Vagina (tissue), 2 donors: Measurements from ENCODE around the gene IGDCC3. TPM values are rescaled to one million over a fixed set of nuclear protein-coding genes. Genes with fewer than 3 reads are reported as not detected.

ENCODE experiments used
- DNase-seq, 2 donors: peaks; one replicate each; pipeline ENCODE4 v3.0.0-alpha.2; 2017; ENCODE audit errors: extremely low spot score in 2 of 2
- H3K27ac ChIP-seq: fragments of 200-600 bp; sonication (generic); one replicate; pipeline ENCODE4 v1.5.1; 2019
- H3K27me3 ChIP-seq: fragments of 200-600 bp; sonication (generic); one replicate; pipeline ENCODE4 v1.5.1; 2019
- H3K36me3 ChIP-seq, 2 donors: fragments of 200-600 bp; sonication (generic); one replicate each; pipeline ENCODE4 v1.5.1; 2017 to 2019
- H3K4me1 ChIP-seq: fragments of 200-600 bp; sonication (generic); one replicate; pipeline ENCODE4 v1.5.1; 2019
- H3K4me3 ChIP-seq, 2 donors: fragments of 200-600 bp; sonication (generic); 1 replicate in 1 of 2; 2 replicates in 1 of 2; pipeline ENCODE4 v1.5.1; 2016 to 2019
- H3K9me3 ChIP-seq: fragments of 200-600 bp; sonication (generic); one replicate; pipeline ENCODE4 v1.5.1; 2019
- POLR2A ChIP-seq, 2 donors: fragments of 450-650 bp; IDR thresholded peaks; one replicate each; pipeline ENCODE4 v1.6.1; 2017; ENCODE audit warnings: antibody characterized with exemption in 2 of 2, mild to moderate bottlenecking in 2 of 2, moderate library complexity in 2 of 2
- POLR2AphosphoS5 ChIP-seq, 2 donors: sonication (generic); formaldehyde crosslinking; IDR thresholded peaks; one replicate each; pipeline ENCODE4 v1.9.0; 2017; ENCODE audit warnings: antibody characterized with exemption in 2 of 2, mild to moderate bottlenecking in 2 of 2, low read depth in 1 of 2; ENCODE audit not compliant: insufficient read depth in 1 of 2
- intact Hi-C: fragments of 100-400 bp; cut with DNase I; formaldehyde crosslinking; loops from one replicate; pipeline ENCODE4 v1.15.1; 2023
- total RNA-seq: library from RNA; depleted of rRNA; stranded (reverse); fragments of >200 nt; gene quantifications from one replicate; pipeline ENCODE4 v1.2.3, GENCODE V29; 2016
- TF ChIP-seq, protein P1 (sequence below), 3 experiments: fragments of 450-650 bp in 2 of 3; fragments of 200-600 bp in 1 of 3; sonication (generic) in 1 of 3; IDR thresholded peaks; one replicate each; pipeline ENCODE4 v1.5.1; 2017 to 2019; ENCODE audit warnings: antibody characterized with exemption in 3 of 3, mild to moderate bottlenecking in 2 of 3, moderate library complexity in 2 of 3

The IGDCC3 gene
- total RNA-seq, 1 donor from 2014 or later: 0.49 TPM

DNA sequence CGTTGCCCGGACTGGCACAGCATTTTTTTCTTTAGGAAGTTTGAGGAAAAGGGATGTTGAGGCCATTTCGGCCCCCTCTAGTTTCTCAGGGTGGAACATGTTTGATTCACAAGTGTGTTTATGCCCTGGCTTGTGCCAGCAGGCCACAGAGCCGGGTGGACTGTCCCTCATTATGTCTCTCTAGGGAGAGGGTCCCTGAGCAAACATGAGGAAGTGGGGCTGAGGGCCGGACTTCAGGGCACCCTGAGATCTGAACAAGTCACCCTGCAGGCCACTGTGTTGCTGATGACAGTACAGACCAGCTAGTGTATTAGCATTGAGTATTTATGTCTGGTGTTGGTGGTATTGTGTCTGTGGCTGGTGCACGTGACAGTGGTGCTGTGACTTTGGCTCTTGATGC is 38.4 kb downstream of the IGDCC3 start:
- Histone ChIP-seq H3K27me3 (no peaks in the 10 kb centered on the region), H3K4me3 (no peak overlapping the region), H3K36me3 (no peaks in the 10 kb centered on the region), H3K4me1 (no peaks in the 10 kb centered on the region), H3K9me3 (no peaks in the 10 kb centered on the region), H3K27ac (no peak overlapping the region)
- intact Hi-C loops: no loop called here
- TF ChIP-seq POLR2A (IDR thresholded peaks at IDR 0.05) (no peak), POLR2AphosphoS5 (IDR thresholded peaks at IDR 0.05; ENCODE audit: insufficient read depth in 1 of 2, low read depth in 1 of 2) (no peak)
- TF ChIP-seq, protein P1, sequence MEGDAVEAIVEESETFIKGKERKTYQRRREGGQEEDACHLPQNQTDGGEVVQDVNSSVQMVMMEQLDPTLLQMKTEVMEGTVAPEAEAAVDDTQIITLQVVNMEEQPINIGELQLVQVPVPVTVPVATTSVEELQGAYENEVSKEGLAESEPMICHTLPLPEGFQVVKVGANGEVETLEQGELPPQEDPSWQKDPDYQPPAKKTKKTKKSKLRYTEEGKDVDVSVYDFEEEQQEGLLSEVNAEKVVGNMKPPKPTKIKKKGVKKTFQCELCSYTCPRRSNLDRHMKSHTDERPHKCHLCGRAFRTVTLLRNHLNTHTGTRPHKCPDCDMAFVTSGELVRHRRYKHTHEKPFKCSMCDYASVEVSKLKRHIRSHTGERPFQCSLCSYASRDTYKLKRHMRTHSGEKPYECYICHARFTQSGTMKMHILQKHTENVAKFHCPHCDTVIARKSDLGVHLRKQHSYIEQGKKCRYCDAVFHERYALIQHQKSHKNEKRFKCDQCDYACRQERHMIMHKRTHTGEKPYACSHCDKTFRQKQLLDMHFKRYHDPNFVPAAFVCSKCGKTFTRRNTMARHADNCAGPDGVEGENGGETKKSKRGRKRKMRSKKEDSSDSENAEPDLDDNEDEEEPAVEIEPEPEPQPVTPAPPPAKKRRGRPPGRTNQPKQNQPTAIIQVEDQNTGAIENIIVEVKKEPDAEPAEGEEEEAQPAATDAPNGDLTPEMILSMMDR (IDR thresholded peaks at IDR 0.05): no peak
- no peak for DNase-seq

DNA sequence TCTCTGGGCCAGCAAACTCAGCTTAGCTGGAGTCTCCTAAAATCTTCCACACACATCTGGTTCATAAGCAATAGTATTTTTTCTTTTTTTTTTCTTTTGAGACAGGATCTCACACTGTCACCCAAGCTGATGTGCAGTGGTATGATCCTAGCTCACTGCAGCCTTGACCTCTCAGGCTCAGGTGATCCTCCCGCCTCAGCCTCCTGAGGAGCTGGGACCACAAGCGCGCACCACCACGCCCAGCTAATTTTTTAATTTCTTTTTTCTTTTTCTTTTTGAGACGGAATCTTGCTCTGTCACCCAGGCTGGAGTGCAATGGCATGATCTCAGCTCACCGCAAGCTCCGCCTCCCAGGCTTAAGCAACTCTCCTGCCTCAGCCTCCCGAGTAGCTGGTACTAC is 39.0 kb downstream of the IGDCC3 start:
- no peak for DNase-seq
- Histone ChIP-seq H3K36me3 (no peaks in the 10 kb centered on the region), H3K9me3 (no peaks in the 10 kb centered on the region), H3K4me1 (no peaks in the 10 kb centered on the region), H3K27me3 (no peaks in the 10 kb centered on the region), H3K4me3 (no peak overlapping the region), H3K27ac (no peak overlapping the region)
- TF ChIP-seq, protein P1 (IDR thresholded peaks at IDR 0.05): no peak
- TF ChIP-seq POLR2A (IDR thresholded peaks at IDR 0.05): no peak
- TF ChIP-seq POLR2AphosphoS5 (IDR thresholded peaks at IDR 0.05; ENCODE audit: insufficient read depth in 1 of 2, low read depth in 1 of 2): no peak
- intact Hi-C loops: no loop called here

DNA sequence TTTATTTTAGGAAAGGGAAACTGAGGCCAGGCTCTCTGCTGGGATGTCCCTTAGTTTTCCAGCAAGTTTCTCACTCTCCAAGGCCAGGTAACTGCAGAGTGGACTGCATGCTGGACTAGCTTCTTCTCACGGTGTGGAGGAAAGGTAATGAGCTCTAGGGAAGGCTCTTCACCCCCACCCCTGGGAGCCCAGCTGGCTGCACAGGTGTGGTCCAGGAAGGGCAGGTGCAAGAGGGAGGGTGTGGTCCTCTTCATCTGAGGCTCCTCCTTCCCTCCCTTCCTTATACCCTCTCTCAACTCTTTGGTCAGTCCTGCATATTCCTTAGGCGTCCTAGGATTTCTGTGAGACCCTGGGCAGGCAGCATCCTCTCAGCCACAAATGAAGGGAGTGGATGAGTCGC is 39.4 kb downstream of the IGDCC3 start:
- H3K4me1 ChIP-seq: no peaks in the 10 kb centered on the region
- no peaks in the 10 kb centered on the region for H3K27me3 ChIP-seq
- no peaks in the 10 kb centered on the region for H3K36me3 ChIP-seq
- TF ChIP-seq, protein P1 (IDR thresholded peaks at IDR 0.05): no peak
- TF ChIP-seq POLR2A (IDR thresholded peaks at IDR 0.05): no peak
- no peak for TF ChIP-seq POLR2AphosphoS5 (IDR thresholded peaks at IDR 0.05; ENCODE audit: insufficient read depth in 1 of 2, low read depth in 1 of 2)
- H3K9me3 ChIP-seq: no peaks in the 10 kb centered on the region
- no peak overlapping the region for H3K4me3 ChIP-seq
- no peak for DNase-seq
- intact Hi-C loops: no loop called here
- H3K27ac ChIP-seq: no peak overlapping the region

DNA sequence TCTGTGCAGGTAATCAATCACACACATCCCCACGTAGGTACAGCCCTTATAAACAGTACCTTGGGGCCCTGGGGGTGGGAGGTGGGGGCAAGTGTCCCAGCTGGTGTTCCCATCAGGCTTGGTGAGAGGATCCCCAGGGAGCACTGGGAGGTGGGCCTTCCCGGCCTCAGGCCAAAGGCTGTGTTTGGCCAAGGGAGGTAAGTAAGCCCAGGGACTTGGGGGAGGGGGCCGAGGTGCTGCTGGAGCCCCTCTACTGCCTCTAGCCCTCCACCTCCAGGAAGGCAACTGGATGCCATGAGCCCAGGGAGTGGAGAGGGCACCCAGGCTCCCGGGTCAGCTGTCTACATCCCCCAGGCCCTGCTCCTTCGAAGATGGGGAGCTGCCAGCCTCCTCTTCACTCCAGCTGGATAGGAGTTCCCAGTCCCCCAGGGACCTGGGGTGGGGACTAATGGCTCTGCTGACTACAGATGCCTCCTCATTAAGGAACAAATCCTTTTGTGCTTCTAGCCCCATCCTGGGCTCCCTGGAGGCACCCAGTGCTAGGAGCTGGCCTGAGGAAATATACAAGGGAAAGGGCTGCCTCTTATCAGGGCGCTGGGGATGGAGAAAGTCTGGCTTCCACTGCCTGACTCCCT is 40.2 kb downstream of the IGDCC3 start:
- Histone ChIP-seq H3K27ac (no peak overlapping the region), H3K9me3 (no peaks in the 10 kb centered on the region), H3K4me1 (no peaks in the 10 kb centered on the region), H3K4me3 (no peak overlapping the region), H3K27me3 (no peaks in the 10 kb centered on the region), H3K36me3 (no peaks in the 10 kb centered on the region)
- TF ChIP-seq, protein P1 (IDR thresholded peaks at IDR 0.05): no peak
- no peak for TF ChIP-seq POLR2AphosphoS5 (IDR thresholded peaks at IDR 0.05; ENCODE audit: insufficient read depth in 1 of 2, low read depth in 1 of 2)
- intact Hi-C loops: no loop called here
- no peak for DNase-seq

GRCh38 chr15:65336493-65337435 is 41.0 kb downstream of the IGDCC3 start:
- no peak for DNase-seq
- H3K36me3 ChIP-seq: no peaks in the 10 kb centered on the region
- H3K27ac ChIP-seq: no peak overlapping the region
- no peaks in the 10 kb centered on the region for H3K4me1 ChIP-seq
- intact Hi-C loops: no loop called here
- TF ChIP-seq POLR2A (IDR thresholded peaks at IDR 0.05): no peak
- no peaks in the 10 kb centered on the region for H3K27me3 ChIP-seq
- no peaks in the 10 kb centered on the region for H3K9me3 ChIP-seq
- H3K4me3 ChIP-seq: no peak overlapping the region
